GM21717 (cell line): ENCODE measurements around the gene KRTAP12-2.
"Not testable (repeated sequence)": the region's sequence is repeated elsewhere in the genome, so short reads cannot be mapped to it uniquely, and the experiment has no call there.

Source experiments
- ATAC-seq: cut with Tn5 transposase; IDR thresholded peaks from one replicate; pipeline ENCODE4 v1.9.1; 2021; ENCODE audit warnings: mild to moderate bottlenecking, moderate library complexity; ENCODE audit not compliant: unreplicated experiment

KRTAP12-2 gene

DNA sequence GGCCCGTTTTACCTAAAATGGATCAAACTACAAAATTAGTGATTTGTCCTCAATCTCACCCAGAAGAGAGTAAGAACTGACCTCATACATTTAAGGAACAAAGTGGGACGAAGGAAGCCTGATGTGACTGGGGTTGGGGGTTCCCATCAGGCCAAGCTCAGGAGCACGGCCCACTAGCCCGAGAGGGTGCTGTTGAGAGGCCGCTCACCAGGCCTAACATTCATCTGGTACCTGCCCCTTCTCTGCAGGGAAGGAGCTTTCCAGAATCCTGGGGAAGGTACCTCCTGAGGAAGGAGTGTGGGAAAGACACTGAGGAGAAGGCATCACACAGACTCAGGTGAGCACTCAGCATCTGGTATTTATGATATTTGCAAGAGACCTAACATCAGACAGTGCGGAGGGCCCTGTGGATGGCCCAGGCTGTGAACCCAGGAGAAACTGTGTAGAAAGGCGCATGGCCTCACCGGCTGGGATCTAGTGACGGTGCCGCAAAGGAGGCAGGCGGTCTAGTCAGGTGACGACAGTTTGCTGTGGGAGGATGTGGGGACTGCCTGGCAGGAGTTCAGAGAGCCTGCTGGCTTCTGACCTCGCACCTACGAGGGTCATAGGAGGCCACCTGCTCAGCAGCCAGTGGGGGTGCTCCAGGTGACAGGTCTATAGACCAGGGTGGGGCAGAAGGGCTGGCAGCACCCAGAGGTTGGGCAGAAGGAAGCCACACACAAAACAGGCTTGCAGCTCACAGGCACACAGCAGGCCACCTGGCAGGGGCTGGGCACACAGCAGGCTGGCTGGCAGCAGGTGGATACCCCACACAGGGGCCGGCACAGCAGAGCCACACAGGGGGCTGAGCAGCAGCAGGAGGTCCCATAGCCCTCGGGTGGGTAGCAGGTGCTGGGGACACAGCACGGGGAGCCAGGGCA lies 12.8 kb downstream of the KRTAP12-2 start:
- no peak for ATAC-seq

DNA sequence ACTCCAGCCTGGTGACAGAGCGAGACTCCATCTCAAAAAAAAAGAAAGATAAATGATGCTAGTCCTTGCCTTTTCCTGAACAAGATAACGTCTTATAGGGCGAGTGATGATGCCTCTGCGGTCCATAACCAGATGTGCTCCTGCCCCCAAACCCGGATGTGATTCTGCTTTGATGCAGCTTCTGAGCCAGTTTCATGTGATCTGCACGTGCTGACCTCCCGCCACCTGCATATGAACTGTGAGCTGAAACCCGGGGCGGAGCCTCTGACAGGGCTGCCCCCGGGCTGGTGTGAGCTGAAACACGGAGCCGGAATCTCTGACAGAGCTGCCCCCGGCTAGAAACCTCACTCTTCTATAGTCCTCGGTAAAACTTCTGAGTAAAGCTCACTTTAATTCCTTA lies 13.6 kb downstream of the KRTAP12-2 start:
- ATAC-seq, result no peak

DNA sequence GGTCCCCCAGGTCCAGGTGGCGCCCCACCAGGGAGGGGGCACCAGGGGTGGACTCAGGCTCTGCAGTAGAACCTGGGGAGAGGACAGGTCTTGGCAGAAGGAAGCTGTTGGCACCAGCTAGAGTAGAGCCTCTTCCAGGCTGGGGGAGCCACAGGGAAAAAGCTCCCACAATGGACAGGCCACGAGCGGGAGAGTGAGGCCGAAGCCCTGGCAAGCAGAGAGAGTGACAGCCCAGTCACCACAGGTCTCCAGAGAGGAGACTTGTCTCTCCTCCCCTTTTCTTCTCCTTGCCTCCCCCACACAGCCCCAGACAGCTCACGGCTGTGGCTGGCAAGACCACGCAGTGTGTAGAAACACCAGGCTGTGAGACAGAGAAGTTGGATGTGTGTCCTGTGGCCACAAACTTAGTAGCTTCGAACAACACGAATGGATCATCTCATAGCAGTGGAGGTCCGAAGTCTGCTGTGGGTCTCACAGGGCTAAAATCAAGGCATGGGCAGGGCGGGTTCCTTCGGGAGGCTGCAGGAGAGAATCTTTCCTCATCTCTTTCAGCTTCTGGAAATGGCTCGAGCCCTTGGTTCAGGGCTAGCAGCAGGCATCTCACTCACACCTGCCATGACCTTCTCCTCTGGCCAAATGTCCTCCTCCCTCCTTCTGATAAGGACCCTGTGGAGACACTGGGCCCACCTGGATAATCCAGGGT lies 15.6 kb downstream of the KRTAP12-2 start:
- ATAC-seq, result no peak

DNA sequence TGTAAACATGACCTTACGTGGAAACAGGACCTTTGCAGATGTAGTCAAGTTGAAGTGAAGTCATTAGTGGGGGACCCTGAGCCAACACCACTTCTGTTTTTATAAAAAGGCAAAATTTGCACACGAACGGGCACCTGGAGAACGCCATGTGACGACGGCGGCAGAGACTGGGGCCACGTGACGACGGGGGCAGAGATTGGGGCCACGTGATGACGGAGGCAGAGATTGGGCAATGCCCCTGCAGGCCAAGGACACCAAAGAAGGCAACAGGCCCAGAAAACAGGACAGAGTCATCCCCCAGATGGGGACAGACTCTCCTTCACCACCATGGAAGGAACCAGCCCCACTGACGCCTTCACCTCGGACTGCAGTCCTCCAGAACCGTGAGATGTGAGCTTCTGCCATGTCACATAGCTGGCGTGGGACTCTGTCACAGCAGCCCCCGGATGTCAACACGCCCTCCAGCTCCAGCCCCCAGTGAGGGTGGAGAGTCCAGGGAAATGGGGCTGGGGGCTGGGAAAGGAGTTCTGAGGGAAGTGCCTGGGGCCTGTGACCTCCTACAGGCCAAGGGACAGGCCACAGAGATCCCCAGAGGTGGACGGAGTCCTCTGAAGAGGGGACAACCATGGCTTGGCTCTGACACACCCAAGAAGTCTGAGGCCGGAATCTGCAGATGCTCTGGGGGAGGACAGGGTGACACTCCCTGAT lies 16.3 kb downstream of the KRTAP12-2 start:
- ATAC-seq, result no peak

DNA sequence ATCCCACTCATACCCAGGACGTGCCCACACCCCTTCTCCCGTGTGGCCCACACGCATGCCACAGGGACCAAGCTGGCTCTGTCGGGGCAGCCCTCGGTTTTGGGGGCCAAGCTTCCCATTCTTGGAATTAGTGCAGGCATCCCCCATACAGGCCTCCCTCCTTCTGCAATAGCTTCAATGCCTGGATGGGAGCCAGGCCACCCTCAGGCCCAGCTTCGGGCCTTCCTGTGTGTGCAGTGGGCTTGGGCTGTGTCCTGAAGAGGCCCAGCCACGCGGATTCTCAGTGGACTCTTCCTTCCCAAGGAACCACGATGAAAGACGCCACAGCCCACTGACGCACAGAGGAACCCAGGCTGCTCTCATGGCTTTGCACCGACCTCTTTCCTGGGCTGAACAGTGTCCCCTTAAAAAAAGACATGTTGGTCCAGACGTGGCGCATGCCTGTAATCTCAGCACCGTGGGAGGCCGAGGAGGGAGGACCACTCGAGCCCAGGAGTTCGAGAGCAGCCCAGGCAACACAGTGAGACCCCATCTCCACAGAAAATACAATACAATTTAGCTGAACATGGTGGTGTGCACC lies 17.1 kb downstream of the KRTAP12-2 start:
- ATAC-seq, result no peak

DNA sequence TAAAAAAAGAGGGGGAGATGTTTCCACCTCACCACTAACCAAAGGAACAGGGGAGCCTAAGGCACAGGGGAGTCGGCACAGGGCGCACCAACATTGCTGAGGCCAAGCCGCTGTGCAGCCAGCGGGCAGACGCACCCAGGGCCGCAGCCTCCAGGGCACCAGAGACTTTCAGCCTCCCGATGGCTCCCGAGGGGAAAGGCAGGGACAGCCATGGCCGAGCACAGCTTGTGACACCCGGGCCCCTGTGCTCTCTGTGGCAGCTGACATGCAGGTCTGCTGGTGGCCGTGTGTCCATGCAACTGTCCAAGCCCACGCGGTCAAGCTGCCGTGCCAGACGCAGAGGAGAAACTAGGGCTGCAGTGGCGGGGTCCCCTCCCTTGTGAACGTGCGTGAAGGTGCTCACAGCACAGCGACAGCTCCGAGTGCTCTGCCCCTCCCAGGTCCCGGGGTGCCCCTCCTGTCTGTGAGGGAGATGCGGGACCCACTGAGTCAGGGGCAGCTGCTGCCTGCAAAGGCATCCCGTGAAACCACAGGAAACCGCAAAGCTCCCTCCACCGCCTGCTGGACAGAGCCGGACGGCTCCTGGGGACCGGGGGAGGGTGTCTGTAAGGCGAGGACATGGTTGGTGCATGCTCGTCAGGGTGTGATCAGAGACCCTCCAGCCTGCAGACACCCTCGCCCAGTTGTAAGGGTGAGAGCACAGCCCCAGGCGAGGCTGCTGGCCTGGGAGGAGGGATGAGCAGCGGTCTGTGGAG lies 18.0 kb downstream of the KRTAP12-2 start:
- no peak for ATAC-seq

DNA sequence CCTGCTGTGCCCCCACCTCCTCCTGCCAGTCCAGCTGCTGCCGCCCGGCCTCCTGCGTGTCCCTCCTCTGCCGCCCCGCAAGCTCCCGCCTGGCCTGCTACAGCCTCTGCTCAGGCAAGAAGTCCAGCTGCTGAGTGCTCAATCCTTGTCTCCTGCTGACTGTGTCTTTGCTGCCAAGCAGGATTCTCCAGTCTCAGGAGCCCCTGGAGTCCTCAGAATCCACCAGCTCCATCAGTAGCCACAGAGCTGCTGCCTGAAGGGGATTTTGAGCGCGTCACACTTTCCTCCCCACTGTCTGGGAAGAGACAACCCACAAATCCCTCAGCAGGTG lies 19.5 kb downstream of the KRTAP12-2 start:
- ATAC-seq, result no peak

DNA sequence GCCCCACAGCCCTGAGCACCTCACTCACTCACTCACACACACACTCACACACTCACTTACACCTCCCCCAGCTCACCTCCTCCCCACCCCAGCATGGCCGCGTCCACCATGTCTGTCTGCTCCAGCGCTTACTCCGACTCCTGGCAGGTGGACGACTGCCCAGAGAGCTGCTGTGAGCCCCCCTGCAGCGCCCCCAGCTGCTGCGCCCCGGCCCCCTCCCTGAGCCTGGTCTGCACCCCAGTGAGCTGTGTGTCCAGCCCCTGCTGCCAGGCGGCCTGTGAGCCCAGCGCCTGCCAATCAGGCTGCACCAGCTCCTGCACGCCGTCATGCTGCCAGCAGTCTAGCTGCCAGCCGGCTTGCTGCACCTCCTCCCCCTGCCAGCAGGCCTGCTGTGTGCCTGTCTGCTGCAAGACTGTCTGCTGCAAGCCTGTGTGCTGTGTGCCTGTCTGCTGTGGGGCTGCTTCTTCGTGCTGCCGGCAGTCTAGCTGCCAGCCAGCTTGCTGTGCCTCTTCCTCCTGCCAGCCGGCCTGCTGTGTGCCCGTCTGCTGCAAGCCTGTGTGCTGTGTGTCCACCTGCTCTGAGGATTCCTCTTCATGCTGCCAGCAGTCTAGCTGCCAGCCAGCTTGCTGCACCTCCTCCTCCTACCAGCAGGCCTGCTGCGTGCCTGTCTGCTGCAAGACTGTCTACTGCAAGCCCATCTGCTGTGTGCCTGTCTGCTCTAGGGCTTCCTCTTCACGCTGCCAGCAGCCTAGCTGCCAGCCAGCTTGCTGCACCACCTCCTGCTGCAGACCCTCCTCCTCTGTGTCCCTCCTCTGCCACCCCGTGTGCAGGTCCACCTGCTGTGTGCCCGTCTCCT lies 20.1 kb downstream of the KRTAP12-2 start, which contains the start of gene KRTAP10-11:
TSS of gene KRTAP10-11 (plus strand) at position 49 of the 856 bp plus-strand sequence. CDS start at position 94, 45 bp downstream.
- ATAC-seq, result not testable (repeated sequence)

DNA sequence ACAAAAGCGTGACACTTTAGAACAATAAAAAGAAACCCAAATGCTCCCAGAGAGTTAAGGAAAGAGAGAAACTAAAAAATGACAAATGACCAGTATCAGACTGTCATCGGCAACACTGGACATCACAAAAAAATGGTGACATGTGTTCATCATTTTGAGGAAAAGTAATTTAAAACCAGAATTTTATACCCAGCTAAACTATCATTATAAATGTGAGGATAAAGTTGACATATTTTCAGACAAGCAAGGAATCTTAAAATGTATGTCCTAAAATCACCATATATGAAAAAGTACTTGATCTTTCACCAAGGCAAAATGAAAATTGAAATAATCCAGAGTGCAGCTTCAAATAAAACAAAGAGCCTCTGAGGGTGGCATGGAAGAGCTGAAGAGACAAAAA lies 21.8 kb downstream of the KRTAP12-2 start:
- no peak for ATAC-seq

DNA sequence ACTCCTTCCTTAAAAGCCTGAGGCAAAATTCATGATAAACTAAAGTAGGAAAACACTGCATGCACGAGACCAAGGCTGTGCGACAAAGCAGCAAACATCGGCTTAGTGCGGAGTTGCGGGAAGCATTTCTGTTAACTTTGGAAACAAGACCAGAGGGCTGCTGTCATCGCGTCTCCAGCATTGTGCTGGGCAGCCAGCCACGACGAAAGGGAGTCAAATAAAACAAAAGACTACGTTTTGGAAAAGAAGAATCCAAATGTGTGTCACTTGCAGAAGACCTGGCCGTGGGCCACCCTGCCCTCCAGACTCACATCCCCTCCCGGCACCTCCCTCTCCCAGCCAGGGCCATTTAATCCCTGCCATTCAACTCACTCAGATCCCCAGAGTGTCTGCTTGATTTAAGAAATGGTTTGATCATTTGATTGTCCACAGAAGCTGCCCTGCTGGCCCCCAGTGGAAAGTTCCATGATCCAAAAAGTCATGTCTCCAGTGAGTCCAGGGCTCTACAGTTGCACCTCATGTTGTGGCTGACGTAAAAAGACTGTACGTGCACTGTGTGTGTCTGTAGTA lies 22.9 kb downstream of the KRTAP12-2 start:
- ATAC-seq, result no peak

DNA sequence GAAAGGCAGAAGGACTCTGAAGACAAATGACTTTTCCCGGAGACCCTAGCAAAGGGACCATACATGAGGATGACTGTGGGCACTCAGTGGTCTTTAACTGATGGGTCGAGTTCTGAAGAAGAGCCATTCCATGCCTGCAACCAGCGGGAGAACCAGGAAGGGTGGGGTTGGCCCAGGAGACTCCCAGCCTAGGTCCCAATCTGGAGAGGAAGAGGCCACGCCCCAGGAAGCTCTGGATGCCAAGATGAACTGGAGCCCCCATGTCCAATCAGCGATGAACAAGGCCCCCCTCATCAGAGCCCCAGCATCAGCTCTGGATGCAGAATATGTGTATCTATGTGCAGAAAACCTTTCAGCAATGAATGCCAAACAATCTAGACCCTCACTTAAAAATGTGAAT lies 26.0 kb downstream of the KRTAP12-2 start:
- ATAC-seq, result no peak

DNA sequence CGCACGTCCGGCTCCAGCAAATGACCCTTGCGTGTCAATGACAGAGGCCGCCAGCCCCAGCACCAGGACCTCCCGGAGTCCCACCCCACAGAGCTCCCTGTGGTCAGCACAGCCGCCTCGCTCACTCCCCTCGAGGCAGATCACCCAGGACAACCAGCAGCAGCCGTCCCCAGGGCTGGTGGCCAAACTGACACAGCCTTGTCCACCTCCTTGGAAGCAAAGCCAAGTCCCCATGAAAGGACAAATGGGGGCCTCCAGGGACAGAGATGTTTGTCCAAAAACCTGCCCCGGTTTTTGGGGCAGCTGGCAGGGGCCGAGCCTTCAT lies 27.4 kb downstream of the KRTAP12-2 start:
- no peak for ATAC-seq

DNA sequence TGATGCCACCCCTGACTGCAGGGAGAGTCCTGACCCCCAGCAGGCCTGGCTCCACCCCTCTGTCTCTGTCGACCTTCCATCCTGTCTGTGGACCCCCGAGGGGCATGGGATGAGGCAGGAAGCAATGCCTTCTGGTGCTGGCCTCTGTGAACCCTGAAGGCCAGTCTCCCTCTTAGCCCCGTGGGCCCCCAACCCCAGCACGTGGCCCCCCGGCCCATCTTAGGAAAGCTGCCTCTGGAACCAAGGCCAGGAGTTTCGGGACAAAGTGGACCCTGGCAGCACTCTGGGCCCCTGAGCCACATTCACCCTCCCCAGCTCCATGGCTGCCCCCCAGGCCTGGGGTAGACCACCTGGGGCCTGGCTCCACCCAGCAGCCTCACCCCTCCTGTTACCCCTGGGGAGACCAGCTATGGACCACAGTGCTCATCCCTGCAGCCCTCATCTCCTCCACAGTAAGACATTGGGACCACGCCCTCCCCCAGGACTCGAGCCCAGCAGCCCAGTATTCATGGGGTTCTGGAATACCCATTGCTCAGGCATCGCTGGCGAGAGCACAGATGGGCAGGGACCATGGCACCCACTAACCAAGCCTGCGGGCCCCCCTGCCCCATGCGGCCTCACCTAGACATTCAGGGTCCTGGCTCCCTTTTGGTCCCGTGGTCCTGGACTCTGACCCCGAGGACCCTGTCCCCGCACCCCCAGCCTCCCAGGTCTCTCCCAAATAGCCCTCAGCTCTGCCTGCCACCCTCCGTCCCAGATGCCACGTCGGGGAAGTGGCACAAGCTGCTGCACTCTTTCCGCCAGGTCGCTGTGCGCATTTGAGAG lies 28.0 kb downstream of the KRTAP12-2 start:
- ATAC-seq, result not testable (repeated sequence)

DNA sequence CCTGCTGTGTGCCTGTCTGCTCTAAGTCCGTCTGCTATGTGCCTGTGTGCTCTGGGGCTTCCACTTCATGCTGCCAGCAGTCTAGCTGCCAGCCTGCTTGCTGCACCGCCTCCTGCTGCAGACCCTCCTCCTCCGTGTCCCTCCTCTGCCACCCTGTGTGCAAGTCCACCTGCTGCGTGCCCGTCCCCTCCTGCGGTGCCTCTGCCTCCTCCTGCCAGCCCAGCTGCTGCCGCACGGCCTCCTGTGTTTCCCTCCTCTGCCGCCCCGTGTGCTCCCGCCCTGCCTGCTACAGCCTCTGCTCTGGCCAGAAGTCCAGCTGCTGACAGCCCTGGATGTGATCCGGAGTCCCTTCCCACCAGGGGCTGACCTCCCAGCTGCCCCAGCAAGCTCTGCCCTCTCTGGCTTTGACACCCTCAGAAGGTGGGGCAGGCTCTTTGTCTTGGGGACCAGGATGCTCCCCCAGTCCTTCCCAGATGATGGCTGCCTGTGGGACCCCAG lies 28.8 kb downstream of the KRTAP12-2 start:
- not testable (repeated sequence) for ATAC-seq

DNA sequence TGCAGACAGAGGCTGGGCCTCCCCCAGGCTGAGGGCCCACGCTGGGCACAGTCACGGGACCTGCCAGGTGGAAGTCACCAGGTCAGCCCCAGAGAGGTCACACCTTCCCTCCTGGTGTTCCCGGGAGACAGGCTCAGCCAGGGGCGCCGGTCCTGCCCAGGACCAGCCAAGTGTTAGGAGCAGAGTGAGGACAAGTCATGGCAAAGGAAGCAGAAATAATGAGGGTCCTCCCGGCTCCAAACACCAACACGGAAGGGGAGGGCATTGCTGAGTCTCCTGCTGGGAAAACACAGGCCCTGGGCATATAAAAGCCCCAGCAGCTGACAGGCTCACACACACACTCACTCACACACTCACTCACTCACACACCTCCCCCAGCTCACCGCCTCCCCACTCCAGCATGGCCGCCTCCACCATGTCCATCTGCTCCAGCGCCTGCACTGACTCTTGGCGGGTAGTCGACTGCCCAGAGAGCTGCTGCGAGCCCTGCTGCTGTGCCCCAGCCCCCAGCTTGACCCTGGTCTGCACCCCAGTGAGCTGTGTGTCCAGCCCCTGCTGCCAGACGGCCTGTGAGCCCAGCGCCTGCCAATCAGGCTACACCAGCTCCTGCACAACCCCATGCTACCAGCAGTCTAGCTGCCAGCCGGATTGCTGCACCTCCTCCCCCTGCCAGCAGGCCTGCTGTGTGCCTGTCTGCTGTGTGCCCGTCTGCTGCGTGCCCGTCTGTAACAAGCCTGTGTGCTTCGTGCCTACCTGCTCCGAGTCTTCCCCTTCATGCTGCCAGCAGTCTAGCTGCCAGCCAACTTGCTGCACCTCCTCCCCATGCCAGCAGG lies 29.5 kb downstream of the KRTAP12-2 start, which contains the start of gene KRTAP10-10:
TSS of gene KRTAP10-10 (plus strand) at position 339 of the 833 bp plus-strand sequence. CDS start at position 401, 62 bp downstream.
- ATAC-seq, result no peak

DNA sequence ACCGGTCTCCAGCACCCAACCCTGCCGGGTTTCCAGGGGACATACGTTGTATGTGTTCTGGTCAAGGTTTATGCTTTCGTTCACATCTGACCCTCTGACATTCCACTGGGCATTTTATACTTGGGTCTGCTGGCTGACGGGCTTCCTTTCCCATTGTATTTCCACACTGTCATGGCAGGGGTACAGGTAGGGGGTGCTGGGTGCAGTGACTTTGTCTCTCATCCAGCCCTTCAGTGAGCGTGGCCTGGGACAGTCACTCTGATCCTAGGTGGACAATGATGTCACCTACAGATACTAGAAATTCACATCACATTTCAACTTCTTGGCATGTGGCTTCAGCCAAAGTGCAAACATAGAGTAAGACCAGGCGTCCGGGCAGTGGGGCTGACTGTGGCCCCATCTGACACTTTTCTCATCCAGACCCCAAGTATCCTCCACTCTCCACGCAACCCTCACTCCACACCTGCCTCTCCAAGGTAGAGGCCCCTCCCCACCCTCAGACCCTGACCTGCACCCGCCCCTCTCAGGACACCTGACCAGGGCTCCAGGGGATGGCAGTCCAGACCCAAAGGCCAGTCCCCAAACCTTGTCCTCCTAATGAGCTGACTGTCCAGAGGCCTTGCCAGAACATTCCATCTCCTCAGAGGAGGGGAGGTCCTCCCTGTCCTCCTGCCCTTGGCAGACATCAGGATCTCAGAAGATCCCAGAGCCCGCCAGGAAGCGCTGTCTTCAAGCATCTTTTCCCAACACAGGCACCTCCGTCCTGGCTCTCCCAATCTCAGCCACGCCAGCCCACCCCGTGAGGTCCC lies 30.3 kb downstream of the KRTAP12-2 start:
- ATAC-seq, result no peak
